ENCODE data around the gene BAIAP2.

Gene BAIAP2

DNA sequence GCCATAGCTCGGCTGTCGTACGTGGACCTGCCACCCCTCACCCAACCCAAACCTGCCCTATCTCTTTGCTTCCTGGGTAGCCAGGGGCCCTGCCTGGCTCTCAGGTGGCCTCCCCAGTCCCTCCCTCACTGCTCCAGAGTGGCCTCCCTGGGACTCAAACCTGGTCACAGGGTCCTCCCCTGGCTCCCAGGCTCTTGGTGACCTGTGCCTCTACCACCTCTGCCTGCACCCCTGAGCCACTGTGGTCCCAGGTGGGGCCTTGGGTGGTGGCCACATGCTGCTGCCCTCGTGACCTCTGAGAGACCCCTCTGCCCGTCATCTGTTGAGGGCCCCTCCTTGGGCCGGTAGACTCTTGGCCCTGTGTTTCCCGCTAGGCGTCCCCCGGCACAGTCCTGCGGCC, 65.7 kb downstream of the BAIAP2 start:
- no peaks in the 10 kb centered on the region for H3K4me1 ChIP-seq (ENCODE audit: insufficient read depth, low read length, poor library complexity, severe bottlenecking)
- no peaks in the 10 kb centered on the region for H4K20me1 ChIP-seq (ENCODE audit: insufficient read depth, low read length, poor library complexity, severe bottlenecking)
- no peaks in the 10 kb centered on the region for H3F3A ChIP-seq (ENCODE audit: low read depth)
- H3K4me3 ChIP-seq (ENCODE audit: low read length, poor library complexity, severe bottlenecking) = no peak overlapping the region
- no peaks in the 10 kb centered on the region for H3K27me3 ChIP-seq (ENCODE audit: insufficient read depth, low read length, poor library complexity, severe bottlenecking)
- no peak overlapping the region for H3K4me2 ChIP-seq (ENCODE audit: low read depth, low read length, poor library complexity, severe bottlenecking)
- no peaks in the 10 kb centered on the region for H3K9me3 ChIP-seq (ENCODE audit: insufficient read depth, low read depth, low read length)
- H3K79me2 ChIP-seq (ENCODE audit: insufficient read depth, low read length) = no peaks in the 10 kb centered on the region
- H2AFZ ChIP-seq (ENCODE audit: low read length) = no peak overlapping the region
- no peaks in the 10 kb centered on the region for H3K9me2 ChIP-seq (replicated peaks; ENCODE audit: low read depth, low read length)
- no peak overlapping the region for H3K9ac ChIP-seq (ENCODE audit: low read depth, low read length, poor library complexity, severe bottlenecking)
- TF ChIP-seq EZH2phosphoT487 (IDR thresholded peaks at IDR 0.05; ENCODE audit: borderline replicate concordance) (no peak), CTCF (conservative IDR thresholded peaks at IDR 0.05; ENCODE audit: low read length) (no peak)
- no peaks in the 10 kb centered on the region for H3K36me3 ChIP-seq (ENCODE audit: insufficient read depth, low read length)

DNA sequence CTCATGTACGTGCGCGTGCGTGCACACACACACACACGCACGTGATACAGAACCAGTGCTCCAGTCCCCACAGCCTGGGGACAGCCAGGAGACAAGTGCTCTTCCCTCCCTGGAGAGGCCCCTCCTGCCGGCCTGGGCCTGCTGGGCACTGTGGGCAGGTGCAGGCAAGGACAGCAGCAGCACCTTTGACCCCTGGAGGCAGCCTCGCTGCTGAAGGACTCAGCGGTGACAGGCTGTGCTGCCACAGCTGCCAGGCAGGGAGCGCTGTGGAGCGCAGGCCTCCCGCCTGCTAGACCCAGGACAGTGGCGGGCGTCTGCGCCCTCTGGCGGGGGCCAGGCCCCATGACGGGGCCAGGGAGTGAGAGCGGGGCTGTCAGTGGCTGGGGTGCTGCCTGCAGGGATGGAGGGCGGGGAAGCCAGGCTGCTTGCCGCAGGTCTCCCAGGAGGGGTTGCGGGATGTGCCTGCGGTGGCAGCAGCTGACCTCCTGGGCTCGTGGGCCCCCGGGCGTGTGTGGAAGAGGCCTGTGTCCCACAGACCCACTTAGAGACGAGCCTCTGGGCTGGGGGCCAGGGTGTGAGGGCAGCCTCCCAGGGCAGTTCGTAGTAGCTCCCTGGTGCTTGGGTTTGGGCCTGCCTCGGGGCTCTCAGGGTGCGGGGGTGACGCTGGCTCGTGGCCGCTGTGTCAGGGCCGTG, 66.8 kb downstream of the BAIAP2 start:
- no peaks in the 10 kb centered on the region for H3K4me1 ChIP-seq (ENCODE audit: insufficient read depth, low read length, poor library complexity, severe bottlenecking)
- no peak overlapping the region for H3K4me3 ChIP-seq (ENCODE audit: low read length, poor library complexity, severe bottlenecking)
- no peak for TF ChIP-seq EZH2phosphoT487 (IDR thresholded peaks at IDR 0.05; ENCODE audit: borderline replicate concordance)
- peak; percentile 100 for TF ChIP-seq CTCF (conservative IDR thresholded peaks at IDR 0.05; ENCODE audit: low read length)
- no peak overlapping the region for H2AFZ ChIP-seq (ENCODE audit: low read length)
- H3K9me3 ChIP-seq (ENCODE audit: insufficient read depth, low read depth, low read length) = no peaks in the 10 kb centered on the region
- no peak overlapping the region for H3K9ac ChIP-seq (ENCODE audit: low read depth, low read length, poor library complexity, severe bottlenecking)
- no peaks in the 10 kb centered on the region for H4K20me1 ChIP-seq (ENCODE audit: insufficient read depth, low read length, poor library complexity, severe bottlenecking)
- H3K9me2 ChIP-seq (replicated peaks; ENCODE audit: low read depth, low read length) = no peaks in the 10 kb centered on the region
- H3K4me2 ChIP-seq (ENCODE audit: low read depth, low read length, poor library complexity, severe bottlenecking) = no peak overlapping the region
- H3F3A ChIP-seq (ENCODE audit: low read depth) = no peaks in the 10 kb centered on the region
- no peaks in the 10 kb centered on the region for H3K36me3 ChIP-seq (ENCODE audit: insufficient read depth, low read length)
- H3K27me3 ChIP-seq (ENCODE audit: insufficient read depth, low read length, poor library complexity, severe bottlenecking) = no peaks in the 10 kb centered on the region
- no peaks in the 10 kb centered on the region for H3K79me2 ChIP-seq (ENCODE audit: insufficient read depth, low read length)

DNA sequence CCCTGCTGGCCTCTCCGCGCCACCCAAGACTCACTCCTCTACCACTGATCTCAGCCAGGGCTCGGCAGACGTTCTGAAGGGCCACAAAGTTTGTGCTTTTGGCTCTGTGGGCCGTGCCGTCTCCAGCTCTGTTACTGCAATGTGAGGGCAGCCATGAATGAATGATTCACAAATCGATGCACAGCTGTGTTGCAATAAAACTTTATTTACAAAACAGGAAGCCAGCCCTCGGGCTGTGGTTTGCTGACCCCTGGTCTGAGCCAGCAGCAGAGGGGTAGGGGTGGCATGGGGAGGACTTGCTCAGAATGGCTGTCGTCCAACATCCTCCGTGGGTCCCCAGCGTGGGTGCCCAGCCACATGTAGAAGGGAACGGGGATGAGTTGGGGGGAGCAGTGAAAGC, 67.4 kb downstream of the BAIAP2 start:
- Histone ChIP-seq H3K9me2 (replicated peaks; ENCODE audit: low read depth, low read length) (no peaks in the 10 kb centered on the region), H3F3A (ENCODE audit: low read depth) (no peaks in the 10 kb centered on the region), H3K79me2 (ENCODE audit: insufficient read depth, low read length) (no peaks in the 10 kb centered on the region), H3K36me3 (ENCODE audit: insufficient read depth, low read length) (no peaks in the 10 kb centered on the region), H3K9ac (ENCODE audit: low read depth, low read length, poor library complexity, severe bottlenecking) (no peak overlapping the region), H4K20me1 (ENCODE audit: insufficient read depth, low read length, poor library complexity, severe bottlenecking) (no peaks in the 10 kb centered on the region), H3K4me1 (ENCODE audit: insufficient read depth, low read length, poor library complexity, severe bottlenecking) (no peaks in the 10 kb centered on the region), H3K4me3 (ENCODE audit: low read length, poor library complexity, severe bottlenecking) (no peak overlapping the region), H3K27me3 (ENCODE audit: insufficient read depth, low read length, poor library complexity, severe bottlenecking) (no peaks in the 10 kb centered on the region), H3K9me3 (ENCODE audit: insufficient read depth, low read depth, low read length) (no peaks in the 10 kb centered on the region), H2AFZ (ENCODE audit: low read length) (no peak overlapping the region; the same call in 1 of the 2 replicates), H3K4me2 (ENCODE audit: low read depth, low read length, poor library complexity, severe bottlenecking) (no peak overlapping the region)
- TF ChIP-seq EZH2phosphoT487 (IDR thresholded peaks at IDR 0.05; ENCODE audit: borderline replicate concordance) (no peak), CTCF (conservative IDR thresholded peaks at IDR 0.05; ENCODE audit: low read length) (no peak)

All from Loucy (cell line).